ENCODE measurements around the gene LONP1.

The LONP1 gene

DNA sequence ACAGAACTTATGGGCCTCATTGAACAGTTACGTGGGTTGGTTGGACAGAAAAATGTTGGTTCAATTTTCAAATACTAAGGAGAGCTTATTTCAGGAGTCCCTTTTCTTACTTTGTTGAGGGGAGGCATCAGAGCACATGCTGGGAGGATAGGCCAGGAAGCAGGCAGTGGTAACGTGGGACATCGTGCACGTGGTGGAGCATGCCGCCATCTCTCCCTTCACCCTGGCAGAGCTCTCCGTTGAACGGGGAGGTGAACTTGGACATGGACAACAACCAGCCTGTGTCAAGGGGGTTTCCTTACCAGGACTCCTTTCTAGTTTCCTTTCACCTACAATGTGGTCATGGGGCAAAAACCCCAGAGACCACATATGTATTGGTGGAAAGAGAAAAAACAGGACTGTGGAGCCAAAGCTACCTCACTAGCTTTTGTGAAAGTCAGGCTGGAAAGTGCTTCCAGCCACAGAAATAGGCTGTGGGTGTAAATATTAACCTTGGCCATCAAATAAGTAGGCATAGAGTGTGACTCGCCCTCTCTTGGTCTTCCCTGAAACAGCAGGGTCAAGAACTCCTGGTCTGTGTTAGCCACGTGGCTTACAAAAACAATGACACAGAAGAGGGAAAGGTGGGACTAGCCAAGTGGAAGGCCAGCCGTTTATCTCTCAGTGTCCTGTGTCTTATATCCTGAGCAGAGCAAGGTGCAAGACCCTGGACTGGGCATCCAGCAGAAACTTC lies 54.0 kb downstream of the LONP1 start:
- peaks cover 2% of the 10 kb centered on the region; the same call in 1 of the 2 replicates for H3K79me2 ChIP-seq (ENCODE audit: control insufficient read depth, low read length)
- H3K9me2 ChIP-seq (replicated peaks; ENCODE audit: control insufficient read depth, low read length) = no peaks in the 10 kb centered on the region
- H3K9me3 ChIP-seq (ENCODE audit: control insufficient read depth, insufficient read depth, low read length) = no peaks in the 10 kb centered on the region
- no peak for TF ChIP-seq CTCF (IDR thresholded peaks at IDR 0.05; ENCODE audit: low read depth, low read length, poor library complexity, severe bottlenecking)
- TF ChIP-seq EZH2phosphoT487 (IDR thresholded peaks at IDR 0.05; ENCODE audit: borderline replicate concordance, low read length) = no peak
- no peaks in the 10 kb centered on the region for H3K4me1 ChIP-seq (ENCODE audit: control insufficient read depth, low read length)
- peaks cover 89% of the 10 kb centered on the region for H3K36me3 ChIP-seq (ENCODE audit: control insufficient read depth, low read length)
- H3K4me2 ChIP-seq (ENCODE audit: low read length) = no peak overlapping the region
- H3F3A ChIP-seq (ENCODE audit: control insufficient read depth, insufficient read depth) = no peaks in the 10 kb centered on the region
- no peak overlapping the region for H3K4me3 ChIP-seq (ENCODE audit: low read length)
- 0 out of 2 replicates have a peak, but pooled peaks cover 8% of the 10 kb centered on the region for H4K20me1 ChIP-seq (ENCODE audit: control insufficient read depth, insufficient read depth, low read depth, low read length)
- no peak overlapping the region for H3K27ac ChIP-seq (ENCODE audit: low read depth, low read length)
- H3K27me3 ChIP-seq (ENCODE audit: control insufficient read depth, low read length) = no peaks in the 10 kb centered on the region

GRCh38 chr19:5664515-5664914 lies 55.4 kb downstream of the LONP1 start:
- Histone ChIP-seq H3K9me3 (ENCODE audit: control insufficient read depth, insufficient read depth, low read length) (no peaks in the 10 kb centered on the region), H3K79me2 (ENCODE audit: control insufficient read depth, low read length) (peaks cover 2% of the 10 kb centered on the region; the same call in 1 of the 2 replicates), H3K4me1 (ENCODE audit: control insufficient read depth, low read length) (no peaks in the 10 kb centered on the region), H4K20me1 (ENCODE audit: control insufficient read depth, insufficient read depth, low read depth, low read length) (0 out of 2 replicates have a peak, but pooled peaks cover 8% of the 10 kb centered on the region), H3K4me2 (ENCODE audit: low read length) (no peak overlapping the region), H3K36me3 (ENCODE audit: control insufficient read depth, low read length) (peaks cover 94% of the 10 kb centered on the region), H3K9me2 (replicated peaks; ENCODE audit: control insufficient read depth, low read length) (no peaks in the 10 kb centered on the region), H3F3A (ENCODE audit: control insufficient read depth, insufficient read depth) (no peaks in the 10 kb centered on the region), H3K27me3 (ENCODE audit: control insufficient read depth, low read length) (no peaks in the 10 kb centered on the region), H3K4me3 (ENCODE audit: low read length) (no peak overlapping the region), H3K27ac (ENCODE audit: low read depth, low read length) (no peak overlapping the region)
- TF ChIP-seq EZH2phosphoT487 (IDR thresholded peaks at IDR 0.05; ENCODE audit: borderline replicate concordance, low read length) = no peak
- no peak for TF ChIP-seq CTCF (IDR thresholded peaks at IDR 0.05; ENCODE audit: low read depth, low read length, poor library complexity, severe bottlenecking)

GRCh38 chr19:5663904-5664303 lies 56.0 kb downstream of the LONP1 start:
- Histone ChIP-seq H3K9me3 (ENCODE audit: control insufficient read depth, insufficient read depth, low read length) (no peaks in the 10 kb centered on the region), H3F3A (ENCODE audit: control insufficient read depth, insufficient read depth) (no peaks in the 10 kb centered on the region), H3K4me3 (ENCODE audit: low read length) (no peak overlapping the region), H3K4me2 (ENCODE audit: low read length) (no peak overlapping the region), H4K20me1 (ENCODE audit: control insufficient read depth, insufficient read depth, low read depth, low read length) (0 out of 2 replicates have a peak, but pooled peaks cover 8% of the 10 kb centered on the region), H3K36me3 (ENCODE audit: control insufficient read depth, low read length) (peaks cover 94% of the 10 kb centered on the region), H3K4me1 (ENCODE audit: control insufficient read depth, low read length) (no peaks in the 10 kb centered on the region), H3K27ac (ENCODE audit: low read depth, low read length) (no peak overlapping the region), H3K27me3 (ENCODE audit: control insufficient read depth, low read length) (no peaks in the 10 kb centered on the region), H3K79me2 (ENCODE audit: control insufficient read depth, low read length) (peaks cover 2% of the 10 kb centered on the region; the same call in 1 of the 2 replicates), H3K9me2 (replicated peaks; ENCODE audit: control insufficient read depth, low read length) (no peaks in the 10 kb centered on the region)
- TF ChIP-seq CTCF (IDR thresholded peaks at IDR 0.05; ENCODE audit: low read depth, low read length, poor library complexity, severe bottlenecking) (no peak), EZH2phosphoT487 (IDR thresholded peaks at IDR 0.05; ENCODE audit: borderline replicate concordance, low read length) (no peak)

Measured in DOHH2 (cell line).